ENCODE data around the gene GRK5.

The GRK5 gene

GRCh38 chr10:119353421-119353820 is 146.1 kb downstream of the GRK5 start:
- in situ Hi-C loops (cut with MboI; ENCODE audit: low sequenced_read_pairs) = no loop called here

GRCh38 chr10:119355930-119356329 is 148.6 kb downstream of the GRK5 start:
- in situ Hi-C loops (cut with MboI; ENCODE audit: low sequenced_read_pairs) = no loop called here

- in situ Hi-C loops (cut with MboI; ENCODE audit: low sequenced_read_pairs) = no loop called here
Observed at GRCh38 chr10:119357412-119358151, 150.2 kb downstream of the GRK5 start.

GRCh38 chr10:119358152-119358512 is 150.8 kb downstream of the GRK5 start:
- in situ Hi-C loops (cut with MboI; ENCODE audit: low sequenced_read_pairs) = no loop called here

GRCh38 chr10:119358567-119358966 is 151.2 kb downstream of the GRK5 start:
- in situ Hi-C loops (cut with MboI; ENCODE audit: low sequenced_read_pairs) = no loop called here

- in situ Hi-C loops (cut with MboI; ENCODE audit: low sequenced_read_pairs) = no loop called here
Observed at GRCh38 chr10:119359025-119359424, 151.7 kb downstream of the GRK5 start.

GRCh38 chr10:119360181-119360921 is 153.0 kb downstream of the GRK5 start:
- in situ Hi-C loops (cut with MboI; ENCODE audit: low sequenced_read_pairs) = no loop called here

- in situ Hi-C loops (cut with MboI; ENCODE audit: low sequenced_read_pairs) = no loop called here
Observed at GRCh38 chr10:119361037-119361436, 153.7 kb downstream of the GRK5 start.

GRCh38 chr10:119362122-119362521 is 154.8 kb downstream of the GRK5 start:
- in situ Hi-C loops (cut with MboI; ENCODE audit: low sequenced_read_pairs) = no loop called here

GRCh38 chr10:119364645-119365600 is 157.6 kb downstream of the GRK5 start:
- in situ Hi-C loops (cut with MboI; ENCODE audit: low sequenced_read_pairs) = no loop called here

GRCh38 chr10:119365773-119366599 is 158.6 kb downstream of the GRK5 start:
- in situ Hi-C loops (cut with MboI; ENCODE audit: low sequenced_read_pairs) = no loop called here

- in situ Hi-C loops (cut with MboI; ENCODE audit: low sequenced_read_pairs) = no loop called here
Observed at GRCh38 chr10:119367841-119368549, 160.6 kb downstream of the GRK5 start.

- in situ Hi-C loops (cut with MboI; ENCODE audit: low sequenced_read_pairs) = no loop called here
Observed at GRCh38 chr10:119368581-119368980, 161.2 kb downstream of the GRK5 start.

- in situ Hi-C loops (cut with MboI; ENCODE audit: low sequenced_read_pairs) = no loop called here
Observed at GRCh38 chr10:119368991-119369869, 161.9 kb downstream of the GRK5 start.

- in situ Hi-C loops (cut with MboI; ENCODE audit: low sequenced_read_pairs) = no loop called here
Observed at GRCh38 chr10:119370111-119370741, 162.9 kb downstream of the GRK5 start.

- in situ Hi-C loops (cut with MboI; ENCODE audit: low sequenced_read_pairs) = no loop called here
Observed at GRCh38 chr10:119370972-119371703, 163.8 kb downstream of the GRK5 start.

All from HL-60/S4 treated with retinoic acid at 250 ng/mL for 4 days and 3 days (cell line).